HL-60 (cell line): ENCODE data around the gene TNFRSF8.
"Not testable (repeated sequence)": the region's sequence is repeated elsewhere in the genome, so short reads cannot be mapped to it uniquely, and the experiment has no call there.

Experiments
- GABPA ChIP-seq: IDR thresholded peaks from 2 replicates; pipeline ENCODE4 v1.6.1; 2012; ENCODE audit warnings: low read depth
- POLR2AphosphoS5 ChIP-seq: IDR thresholded peaks from 2 replicates; pipeline ENCODE4 v1.6.1; 2012; ENCODE audit warnings: low read depth
- SPI1 ChIP-seq: IDR thresholded peaks from 2 replicates; pipeline ENCODE4 v1.6.1; 2012; ENCODE audit warnings: low read depth, mild to moderate bottlenecking, borderline replicate concordance
- TF ChIP-seq, protein P1 (sequence below): IDR thresholded peaks from one replicate; pipeline ENCODE4 v1.5.1; 2011; ENCODE audit warnings: low read length, control low read depth, inconsistent platforms; ENCODE audit not compliant: insufficient read depth

DNA sequence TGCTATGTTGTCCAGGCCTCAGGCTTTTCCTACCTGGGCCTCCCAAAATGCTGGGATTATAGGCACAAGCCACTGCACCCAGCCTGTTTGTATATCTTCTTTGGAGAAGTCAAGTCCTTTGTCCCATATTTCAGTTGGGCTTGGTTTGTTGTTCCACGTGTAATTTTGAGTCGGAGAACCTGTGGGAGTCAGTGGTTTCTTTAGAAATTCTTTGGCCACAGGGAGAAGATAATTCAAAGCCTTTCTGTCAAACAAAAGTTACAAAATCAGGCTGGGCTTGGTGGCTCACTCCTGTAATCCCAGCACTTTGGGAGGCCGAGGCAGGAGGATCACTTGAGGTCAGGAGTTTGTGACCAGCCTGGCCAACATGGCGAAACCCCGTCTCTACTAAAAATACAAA is 29.7 kb upstream of the TNFRSF8 start:
- TF ChIP-seq, protein P1, sequence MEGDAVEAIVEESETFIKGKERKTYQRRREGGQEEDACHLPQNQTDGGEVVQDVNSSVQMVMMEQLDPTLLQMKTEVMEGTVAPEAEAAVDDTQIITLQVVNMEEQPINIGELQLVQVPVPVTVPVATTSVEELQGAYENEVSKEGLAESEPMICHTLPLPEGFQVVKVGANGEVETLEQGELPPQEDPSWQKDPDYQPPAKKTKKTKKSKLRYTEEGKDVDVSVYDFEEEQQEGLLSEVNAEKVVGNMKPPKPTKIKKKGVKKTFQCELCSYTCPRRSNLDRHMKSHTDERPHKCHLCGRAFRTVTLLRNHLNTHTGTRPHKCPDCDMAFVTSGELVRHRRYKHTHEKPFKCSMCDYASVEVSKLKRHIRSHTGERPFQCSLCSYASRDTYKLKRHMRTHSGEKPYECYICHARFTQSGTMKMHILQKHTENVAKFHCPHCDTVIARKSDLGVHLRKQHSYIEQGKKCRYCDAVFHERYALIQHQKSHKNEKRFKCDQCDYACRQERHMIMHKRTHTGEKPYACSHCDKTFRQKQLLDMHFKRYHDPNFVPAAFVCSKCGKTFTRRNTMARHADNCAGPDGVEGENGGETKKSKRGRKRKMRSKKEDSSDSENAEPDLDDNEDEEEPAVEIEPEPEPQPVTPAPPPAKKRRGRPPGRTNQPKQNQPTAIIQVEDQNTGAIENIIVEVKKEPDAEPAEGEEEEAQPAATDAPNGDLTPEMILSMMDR = not testable (repeated sequence)
- not testable (repeated sequence) for TF ChIP-seq SPI1, POLR2AphosphoS5, GABPA
